Activated T-cell treated with anti-CD3 and anti-CD28 coated beads for 48 hours (primary cell): ENCODE data around the gene DRD4.

ENCODE experiments used
- DNase-seq: peaks from one replicate; pipeline ENCODE4 v3.0.0-alpha.2; 2020; ENCODE audit warnings: low read depth

The DRD4 gene

DNA sequence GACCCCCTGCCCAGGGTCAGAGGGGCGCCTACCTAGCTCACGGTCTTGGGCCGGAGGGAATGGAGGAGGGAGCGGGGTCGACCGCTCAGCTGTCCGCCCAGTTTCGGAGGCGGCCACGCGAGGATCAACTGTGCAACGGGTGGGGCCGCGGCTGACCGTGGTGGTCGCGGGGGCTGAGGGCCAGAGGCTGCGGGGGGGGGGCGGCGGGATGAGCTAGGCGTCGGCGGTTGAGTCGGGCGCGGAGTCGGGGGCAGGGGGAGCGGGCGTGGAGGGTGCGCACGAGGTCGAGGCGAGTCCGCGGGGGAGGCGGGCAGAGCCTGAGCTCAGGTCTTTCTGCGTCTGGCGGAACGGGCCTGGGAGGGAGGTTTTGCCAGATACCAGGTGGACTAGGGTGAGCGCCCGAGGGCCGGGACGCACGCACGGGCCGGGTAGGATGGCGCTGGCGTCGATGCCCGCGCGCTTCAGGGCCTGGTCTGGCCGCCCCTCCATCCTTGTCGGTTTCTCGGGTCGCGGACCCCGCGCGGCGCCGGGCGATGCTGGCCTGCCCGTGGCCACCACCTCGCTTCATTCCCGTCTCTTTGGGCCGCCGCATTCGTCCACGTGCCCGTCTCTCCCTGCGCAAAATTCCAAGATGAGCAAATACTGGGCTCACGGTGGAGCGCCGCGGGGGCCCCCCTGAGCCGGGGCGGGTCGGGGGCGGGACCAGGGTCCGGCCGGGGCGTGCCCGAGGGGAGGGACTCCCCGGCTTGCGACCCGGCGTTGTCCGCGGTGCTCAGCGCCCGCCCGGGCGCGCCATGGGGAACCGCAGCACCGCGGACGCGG lies at the start of gene DRD4:
Gene DRD4, plus strand, starts transcription at position 759 of the 822 bp plus-strand sequence. Its CDS starts 36 bp downstream, at position 795.
- DNase-seq, result no peak

DNA sequence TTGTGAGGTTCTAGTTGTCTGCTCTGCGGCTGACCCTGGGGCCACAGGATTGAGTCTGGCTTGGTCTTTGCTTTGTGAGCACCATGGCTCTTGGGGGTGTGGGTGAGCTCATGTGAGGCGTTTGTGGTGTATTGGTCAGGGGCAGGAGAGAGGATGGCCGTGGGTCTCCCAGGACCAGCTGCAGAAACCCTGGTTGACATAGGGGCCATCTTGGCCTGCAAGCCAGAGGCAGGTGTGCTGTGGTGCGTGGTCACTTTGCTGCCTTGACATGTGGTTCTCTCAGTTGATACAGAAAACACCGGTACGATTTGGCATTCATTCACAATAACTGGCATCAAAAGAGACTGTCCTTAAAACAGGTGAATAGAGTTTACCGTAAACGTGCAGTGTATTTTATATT lies 49.5 kb upstream of the DRD4 start:
- no peak for DNase-seq

DNA sequence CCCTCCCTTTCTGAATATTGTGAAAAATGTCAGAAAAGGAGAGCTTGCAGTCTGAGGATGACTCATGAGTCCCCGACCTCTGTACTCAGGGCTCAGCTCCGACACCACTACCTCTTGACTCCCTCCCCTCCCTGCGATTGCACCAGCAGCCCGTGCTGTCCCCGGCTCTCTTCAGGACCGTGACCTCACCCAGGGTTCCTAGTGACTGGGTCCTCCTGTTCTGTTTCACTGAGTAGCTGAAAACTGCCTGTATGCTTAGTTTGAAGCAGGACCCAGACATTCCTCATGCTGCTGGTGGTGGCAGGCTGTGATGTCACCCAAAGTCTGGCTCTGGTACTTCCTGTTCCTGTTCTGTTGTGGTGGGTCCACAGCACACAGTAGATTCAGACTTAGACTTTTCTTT lies 49.1 kb upstream of the DRD4 start:
- peak; percentile 60 for DNase-seq

DNA sequence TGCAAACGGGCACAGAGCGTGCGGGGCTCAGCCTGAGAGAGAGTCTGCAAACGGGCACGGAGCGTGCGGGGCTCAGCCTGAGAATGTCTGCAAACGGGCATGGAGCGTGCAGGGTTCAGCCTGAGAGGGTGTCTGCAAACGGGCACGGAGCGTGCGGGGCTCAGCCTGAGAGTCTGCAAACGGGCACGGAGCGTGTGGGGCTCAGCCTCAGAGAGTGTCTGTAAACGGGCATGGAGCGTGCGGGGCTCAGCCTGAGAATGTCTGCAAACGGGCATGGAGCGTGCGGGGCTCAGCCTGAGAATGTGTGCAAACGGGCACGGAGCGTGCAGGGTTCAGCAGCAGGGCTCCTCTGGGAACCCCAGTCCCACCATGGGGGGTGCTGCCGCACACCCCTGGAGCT lies 47.3 kb upstream of the DRD4 start:
- no peak for DNase-seq

DNA sequence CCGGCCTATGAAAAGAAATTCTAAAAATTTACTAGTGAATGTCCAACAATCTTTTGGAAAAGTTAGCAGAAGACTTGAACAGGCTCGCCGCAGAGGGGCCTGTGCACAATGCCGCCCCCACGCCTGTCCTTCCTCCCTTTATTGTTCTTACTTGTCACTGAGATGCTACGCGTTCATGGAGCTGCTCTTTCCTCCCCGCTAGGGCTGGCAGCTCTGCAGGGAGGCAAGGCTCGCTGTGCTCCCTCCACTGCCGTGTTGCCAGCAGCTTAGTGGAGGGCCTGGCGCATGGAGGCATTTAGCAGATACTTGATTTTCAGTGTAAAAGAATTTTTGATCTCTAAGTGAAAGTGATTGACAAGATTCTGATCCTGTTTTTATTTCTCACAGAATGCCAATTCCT lies 46.1 kb upstream of the DRD4 start:
- no peak for DNase-seq

DNA sequence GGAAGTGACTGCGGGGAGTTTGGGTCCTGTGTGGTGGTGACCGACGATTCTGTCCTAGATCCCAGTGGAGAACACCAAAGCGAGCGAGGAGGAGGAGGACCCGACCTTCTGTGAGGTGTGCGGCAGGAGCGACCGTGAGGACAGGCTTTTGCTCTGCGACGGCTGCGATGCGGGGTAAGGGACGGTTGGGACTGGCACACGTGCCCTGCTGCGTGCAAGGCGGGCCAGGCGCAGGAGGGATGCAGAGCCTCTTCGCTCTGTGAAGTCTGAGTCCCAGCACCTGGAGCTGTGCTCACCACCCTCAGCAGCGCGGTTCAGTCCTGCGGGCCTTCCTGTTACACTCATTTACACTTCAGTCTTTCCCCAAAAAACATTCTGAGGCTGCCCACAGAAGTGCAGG lies 44.6 kb upstream of the DRD4 start:
- no peak for DNase-seq

DNA sequence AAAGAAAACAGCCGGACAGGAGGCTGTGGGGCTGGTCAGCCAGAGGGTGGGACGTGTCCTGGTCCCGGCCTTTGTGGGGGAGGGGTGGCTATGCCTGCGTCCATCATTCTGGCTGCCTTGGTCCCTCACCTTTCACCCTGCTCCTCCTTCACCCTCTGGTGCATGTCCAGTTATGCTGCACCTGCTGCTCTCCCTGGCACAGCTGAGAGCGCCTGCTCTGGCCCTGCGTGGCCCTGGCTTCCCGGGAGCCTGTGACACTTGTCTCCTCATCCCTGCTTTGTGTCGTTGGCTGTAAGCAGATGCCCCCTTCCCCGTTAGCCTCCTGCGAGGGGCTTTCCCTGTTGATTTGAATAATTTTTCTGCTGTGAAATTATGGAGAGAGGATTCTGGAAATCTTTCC lies 44.2 kb upstream of the DRD4 start:
- no peak for DNase-seq

DNA sequence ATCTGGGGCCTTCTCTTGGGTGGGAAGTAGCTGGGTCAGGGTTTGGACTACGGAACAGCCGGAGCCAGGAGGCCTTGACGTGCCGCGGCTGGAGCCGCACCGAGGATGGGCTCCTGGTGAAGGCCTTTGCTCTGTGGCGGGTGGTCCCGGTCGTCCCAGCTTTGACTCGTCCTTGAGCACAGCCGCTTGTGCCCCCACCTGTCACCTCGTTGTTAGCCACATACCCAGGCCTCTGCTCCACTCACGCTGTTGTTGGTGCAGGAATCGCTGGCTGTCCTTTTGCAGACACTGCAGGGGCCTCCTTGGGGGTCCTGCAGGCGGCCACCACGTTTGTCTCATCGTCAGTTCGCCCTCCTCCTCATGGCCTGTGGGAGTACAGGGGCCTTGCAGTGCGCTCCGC lies 43.7 kb upstream of the DRD4 start:
- DNase-seq, result no peak

DNA sequence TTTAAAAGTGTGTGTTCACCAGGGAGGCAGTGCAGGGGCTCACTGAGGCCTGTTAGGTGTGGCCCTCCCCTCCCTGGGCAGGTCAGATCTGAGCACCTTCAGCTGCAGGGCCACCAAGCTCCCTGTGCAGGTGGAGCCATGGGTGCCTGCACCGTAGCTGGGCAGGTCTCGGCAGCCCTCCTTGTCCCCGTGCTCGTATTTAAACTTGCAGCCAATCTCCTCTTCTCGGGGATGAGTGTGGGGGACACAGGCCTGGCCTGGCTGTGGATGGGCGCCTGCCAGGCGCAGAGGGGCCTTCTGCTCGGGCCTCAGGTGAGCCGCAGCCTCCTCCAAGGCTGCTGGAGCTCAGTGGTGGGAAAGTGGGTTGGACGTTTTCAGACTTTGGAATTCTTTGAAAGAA lies 41.7 kb upstream of the DRD4 start:
- no peak for DNase-seq

DNA sequence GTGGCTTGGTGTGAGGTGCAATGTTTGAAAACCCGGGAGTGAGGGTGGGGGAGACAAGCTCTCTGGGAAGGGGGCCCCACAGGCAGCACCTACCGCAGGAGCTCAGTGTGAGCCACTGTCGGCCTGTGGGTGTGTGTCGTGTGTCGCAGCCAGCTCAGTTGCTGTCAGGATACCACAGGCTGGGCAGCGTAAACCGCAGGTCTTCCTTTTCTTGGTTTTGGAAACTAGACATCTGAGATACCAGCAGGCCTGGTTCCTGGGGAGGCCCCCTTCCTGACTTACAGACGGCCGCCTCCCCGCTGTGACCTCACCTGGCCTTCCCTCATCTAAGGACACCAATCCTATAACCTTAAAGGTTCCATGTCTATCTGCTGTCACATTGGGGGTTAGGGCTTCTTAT lies 40.7 kb upstream of the DRD4 start:
- DNase-seq, result no peak

DNA sequence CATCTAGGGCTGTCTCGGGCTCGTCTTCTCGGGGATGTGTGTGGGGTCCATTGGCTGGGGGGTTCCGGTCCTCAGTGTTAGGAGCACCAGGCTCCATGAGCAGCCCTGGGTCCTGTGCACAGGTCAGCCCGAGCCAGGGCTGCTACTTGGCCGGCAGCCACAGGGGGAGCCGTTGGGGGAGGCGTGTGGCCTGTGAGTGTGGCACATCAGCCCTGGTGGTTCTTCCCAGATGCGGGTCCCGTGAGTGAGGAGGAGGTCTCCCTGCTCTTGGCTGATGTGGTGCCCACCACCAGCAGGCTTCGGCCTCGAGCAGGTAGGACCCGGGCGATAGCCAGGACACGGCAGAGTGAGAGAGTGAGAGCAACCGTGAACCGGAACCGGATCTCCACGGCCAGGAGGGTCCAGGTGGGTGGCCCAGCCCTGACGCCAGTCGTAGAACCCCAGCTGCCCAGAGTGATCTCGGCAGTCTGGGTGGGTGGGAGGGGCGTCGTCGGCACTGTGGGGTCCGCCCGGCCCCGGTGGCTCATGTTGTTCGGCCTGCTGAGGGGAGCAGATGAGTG lies 39.8 kb upstream of the DRD4 start:
- DNase-seq, result no peak

DNA sequence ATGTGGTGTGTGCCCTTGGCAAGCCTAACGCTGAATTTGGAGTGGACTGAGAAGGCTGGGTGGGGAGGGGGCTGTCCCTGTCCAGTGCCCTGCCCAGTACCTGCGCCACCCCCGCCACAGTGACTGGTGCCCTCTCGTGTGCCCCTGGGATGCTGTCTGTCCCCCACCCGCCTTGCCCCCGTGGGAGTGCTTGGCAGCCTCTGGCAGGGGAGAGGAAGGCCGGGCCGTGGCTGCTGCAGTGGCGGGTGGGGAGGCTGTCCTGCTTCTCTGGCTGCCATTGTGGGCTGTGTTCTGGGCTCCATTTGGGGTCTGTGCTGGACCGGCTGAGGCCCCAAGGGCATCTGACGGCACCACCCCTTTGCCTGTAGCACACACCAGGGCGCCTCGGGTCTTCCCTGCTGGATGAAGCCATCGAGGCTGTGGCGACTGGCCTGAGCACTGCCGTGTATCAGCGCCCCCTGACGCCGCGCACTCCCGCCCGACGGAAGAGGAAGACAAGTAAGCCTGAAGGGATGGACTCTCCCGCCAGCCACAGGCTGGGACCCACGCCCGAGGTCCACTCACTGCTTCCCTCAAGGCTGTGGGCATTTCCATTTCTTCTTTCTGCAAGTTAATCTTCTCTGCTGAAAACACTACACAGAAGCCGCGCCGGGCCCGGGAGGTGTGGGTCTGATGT lies 38.9 kb upstream of the DRD4 start:
- DNase-seq, result no peak

DNA sequence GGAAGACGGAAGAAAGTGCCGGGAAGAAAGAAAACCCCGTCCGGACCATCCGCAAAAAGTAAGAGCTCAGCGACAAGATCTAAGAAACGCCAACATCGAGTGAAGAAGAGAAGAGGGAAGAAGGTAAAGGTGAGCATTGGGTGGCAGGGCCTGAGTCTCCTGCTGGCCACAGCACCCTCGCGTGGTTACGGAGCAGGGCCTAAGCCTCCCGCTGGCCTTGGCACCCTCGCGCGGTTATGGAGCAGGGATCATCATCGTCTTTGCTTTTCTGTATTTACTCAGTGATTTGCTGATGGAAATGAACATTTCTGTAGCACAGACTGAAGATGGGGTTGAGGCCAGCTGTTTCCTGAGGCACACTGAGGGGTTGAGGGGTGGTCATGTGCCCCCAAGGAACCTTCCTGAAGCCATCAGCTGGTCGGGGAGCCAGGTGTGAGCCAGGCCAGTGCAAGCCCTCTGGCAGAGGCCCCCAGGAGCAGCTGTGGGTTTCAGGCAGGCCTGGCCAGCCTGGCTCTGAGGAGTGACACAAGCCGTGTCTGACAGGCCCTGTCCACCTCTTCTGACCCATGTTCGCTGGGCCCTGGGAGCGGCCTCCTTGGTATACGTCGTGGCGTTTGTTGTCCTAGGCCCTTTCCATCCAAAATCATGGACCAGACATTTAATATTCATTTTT lies 35.4 kb upstream of the DRD4 start:
- no peak for DNase-seq

DNA sequence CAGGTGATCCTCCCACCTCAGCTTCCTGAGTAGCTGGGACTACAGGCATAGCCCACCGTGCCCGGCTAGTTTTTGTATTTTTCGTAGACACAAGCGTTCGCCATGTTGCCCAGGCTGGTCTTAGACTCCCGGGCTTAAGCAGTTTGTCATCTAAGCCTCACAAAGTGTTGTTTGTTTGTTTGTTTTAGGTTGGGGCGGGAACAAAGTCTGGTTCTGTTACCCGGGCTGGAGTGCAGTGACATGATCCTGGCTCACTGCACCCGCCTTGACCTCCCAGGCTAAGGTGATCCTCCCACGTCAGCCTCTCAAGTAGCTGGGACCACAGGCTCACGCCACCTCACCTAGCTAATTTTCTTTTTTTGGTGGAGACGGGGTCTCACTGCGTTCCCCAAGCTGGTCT lies 33.9 kb upstream of the DRD4 start:
- DNase-seq, result no peak

DNA sequence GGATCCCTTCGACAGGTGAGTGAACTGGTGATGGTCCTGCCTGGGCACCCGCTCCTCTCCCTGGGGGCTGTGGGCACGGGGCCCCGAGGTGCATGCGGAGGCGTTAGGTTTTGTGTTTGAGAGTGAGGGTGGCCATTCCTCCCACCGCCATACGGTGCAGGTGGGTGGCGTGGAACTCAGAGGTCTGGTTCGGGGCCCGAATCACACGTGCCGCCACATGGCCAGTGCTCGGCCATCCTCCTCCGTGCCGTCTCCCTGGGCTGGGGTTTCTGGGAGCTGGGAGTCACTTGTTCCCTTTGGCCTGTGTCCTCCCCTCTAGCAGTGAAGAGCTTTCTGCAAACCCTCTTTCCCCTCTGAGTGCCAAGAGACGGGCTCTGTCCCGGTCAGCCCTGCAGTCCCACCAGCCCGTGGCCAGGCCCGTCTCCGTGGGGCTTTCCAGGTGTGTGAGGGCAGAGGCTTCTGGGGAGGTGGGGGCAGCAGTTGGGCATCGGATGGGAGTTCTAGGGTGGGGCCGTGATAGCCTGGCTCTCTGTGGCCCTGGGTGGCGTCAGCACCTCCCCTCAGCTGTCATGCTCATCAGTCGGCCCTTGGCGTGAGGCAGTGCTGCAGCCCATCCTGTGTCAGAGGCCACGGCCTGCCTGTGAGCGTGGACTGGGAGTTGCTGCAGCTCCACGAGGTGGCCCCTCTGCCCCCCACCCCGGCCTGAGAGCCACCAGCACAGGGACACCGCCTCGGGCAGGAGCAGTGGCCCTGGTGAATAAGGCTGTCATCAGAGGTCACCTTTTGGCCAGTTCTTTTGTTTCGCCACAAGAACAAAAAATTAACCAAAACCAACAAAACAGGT lies 31.6 kb upstream of the DRD4 start:
- no peak for DNase-seq

DNA sequence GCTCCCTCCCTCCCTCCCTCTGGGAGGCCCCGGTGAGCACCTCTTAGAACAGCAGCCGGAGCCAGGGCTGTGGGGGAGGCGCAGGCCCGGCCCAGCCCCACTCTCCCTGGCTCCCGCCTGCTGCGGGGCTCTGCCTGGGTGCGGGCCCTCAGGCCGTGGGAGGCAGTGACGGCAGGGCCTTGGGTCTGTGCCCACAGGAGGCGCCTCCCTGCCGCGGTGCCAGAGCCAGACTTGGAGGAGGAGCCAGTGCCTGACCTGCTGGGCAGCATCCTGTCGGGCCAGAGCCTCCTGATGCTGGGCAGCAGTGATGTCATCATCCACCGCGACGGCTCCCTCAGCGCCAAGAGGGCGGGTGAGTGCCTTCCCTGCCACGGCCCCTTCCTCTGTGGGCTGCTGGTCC lies 30.8 kb upstream of the DRD4 start:
- DNase-seq, result no peak

DNA sequence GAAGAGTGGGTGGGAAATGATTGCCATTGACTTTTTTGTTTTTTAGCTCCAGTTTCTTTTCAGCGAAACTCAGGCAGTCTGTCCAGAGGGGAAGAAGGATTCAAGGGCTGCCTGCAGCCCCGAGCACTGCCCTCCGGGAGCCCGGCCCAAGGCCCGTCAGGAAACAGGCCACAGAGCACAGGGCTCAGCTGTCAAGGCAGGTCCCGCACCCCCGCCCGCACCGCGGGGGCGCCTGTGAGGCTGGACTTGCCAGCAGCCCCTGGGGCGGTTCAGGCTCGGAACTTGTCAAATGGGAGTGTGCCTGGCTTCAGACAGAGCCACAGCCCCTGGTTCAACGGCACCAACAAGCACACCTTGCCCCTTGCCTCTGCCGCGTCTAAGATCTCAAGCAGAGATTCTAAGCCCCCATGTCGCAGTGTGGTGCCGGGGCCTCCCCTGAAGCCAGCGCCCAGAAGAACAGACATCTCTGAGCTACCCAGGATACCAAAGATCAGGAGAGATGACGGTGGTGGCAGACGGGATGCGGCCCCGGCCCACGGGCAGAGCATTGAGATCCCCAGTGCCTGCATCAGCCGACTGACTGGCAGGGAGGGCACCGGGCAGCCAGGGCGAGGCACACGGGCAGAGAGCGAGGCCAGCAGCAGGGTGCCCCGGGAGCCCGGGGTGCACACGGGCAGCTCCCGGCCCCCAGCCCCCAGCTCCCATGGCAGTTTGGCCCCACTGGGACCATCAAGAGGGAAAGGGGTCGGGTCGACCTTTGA lies 29.9 kb upstream of the DRD4 start:
- DNase-seq, result no peak

DNA sequence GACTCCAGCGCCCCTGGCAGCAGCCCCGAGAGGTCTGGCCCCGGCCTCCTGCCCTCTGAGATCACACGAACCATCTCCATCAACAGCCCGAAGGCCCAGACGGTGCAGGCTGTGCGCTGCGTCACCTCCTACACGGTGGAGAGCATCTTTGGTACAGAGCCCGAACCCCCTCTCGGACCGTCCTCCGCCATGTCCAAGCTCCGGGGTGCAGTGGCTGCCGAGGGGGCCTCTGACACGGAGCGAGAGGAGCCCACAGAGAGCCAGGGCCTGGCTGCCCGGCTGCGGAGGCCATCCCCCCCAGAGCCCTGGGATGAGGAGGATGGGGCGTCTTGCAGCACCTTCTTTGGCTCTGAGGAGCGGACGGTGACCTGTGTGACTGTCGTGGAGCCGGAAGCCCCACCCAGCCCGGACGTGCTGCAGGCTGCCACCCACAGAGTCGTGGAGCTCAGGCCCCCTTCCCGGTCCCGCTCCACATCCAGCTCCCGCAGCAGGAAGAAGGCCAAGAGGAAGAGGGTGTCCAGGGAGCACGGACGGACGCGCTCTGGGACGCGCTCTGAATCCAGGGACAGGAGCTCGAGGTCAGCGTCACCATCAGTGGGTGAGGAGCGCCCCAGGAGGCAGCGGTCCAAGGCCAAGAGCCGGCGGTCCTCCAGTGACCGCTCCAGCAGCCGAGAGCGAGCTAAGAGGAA lies 29.0 kb upstream of the DRD4 start:
- DNase-seq, result no peak

DNA sequence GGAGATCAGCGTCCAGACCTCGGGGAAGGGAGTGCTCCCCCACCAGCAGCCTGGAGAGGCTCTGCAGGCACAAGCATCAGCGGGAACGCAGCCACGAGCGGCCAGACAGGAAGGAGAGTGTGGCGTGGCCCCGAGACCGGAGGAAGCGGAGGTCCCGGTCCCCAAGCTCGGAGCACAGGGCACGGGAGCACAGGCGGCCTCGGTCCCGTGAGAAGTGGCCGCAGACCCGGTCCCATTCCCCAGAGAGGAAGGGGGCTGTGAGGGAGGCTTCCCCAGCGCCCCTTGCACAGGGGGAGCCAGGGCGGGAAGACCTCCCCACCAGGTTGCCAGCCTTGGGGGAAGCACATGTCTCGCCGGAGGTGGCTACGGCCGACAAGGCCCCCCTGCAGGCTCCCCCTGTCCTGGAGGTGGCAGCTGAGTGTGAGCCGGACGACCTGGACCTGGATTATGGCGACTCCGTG lies 28.2 kb upstream of the DRD4 start:
- no peak for DNase-seq

DNA sequence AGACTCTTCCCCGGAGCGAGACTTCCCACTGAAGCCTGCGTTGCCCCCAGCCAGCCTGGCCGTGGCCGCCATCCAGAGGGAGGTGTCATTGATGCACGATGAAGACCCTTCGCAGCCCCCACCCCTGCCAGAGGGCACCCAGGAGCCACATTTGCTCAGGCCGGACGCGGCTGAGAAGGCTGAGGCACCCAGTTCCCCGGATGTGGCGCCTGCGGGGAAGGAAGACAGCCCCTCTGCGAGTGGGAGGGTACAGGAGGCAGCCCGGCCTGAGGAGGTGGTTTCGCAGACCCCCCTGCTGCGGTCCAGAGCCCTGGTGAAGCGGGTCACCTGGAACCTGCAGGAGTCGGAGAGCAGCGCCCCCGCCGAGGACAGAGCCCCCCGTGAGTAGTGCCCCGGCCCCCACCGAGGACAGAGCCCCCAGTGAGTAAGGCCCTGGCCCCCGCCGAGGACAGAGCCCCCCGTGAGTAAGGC lies 27.7 kb upstream of the DRD4 start:
- no peak for DNase-seq
